ENCODE measurements around the gene GAR1. TPM values are rescaled to one million over a fixed set of nuclear protein-coding genes. Genes with fewer than 3 reads are reported as not detected.

GAR1 gene
- polyA plus RNA-seq, 2 of the 4 experiments (the other 2 are of a cell fraction), result 44.1 to 69.6 TPM

GRCh38 chr4:109795059-109795458, 20.5 kb upstream of the GAR1 start:
- Histone ChIP-seq H3K27ac (no peak overlapping the region), H3K4me2 (no peak overlapping the region), H3K9me3 (no peaks in the 10 kb centered on the region), H3K4me3 (no peak overlapping the region), H3K4me1 (no peaks in the 10 kb centered on the region)
- WGBS (ENCODE audit: missing lambda C conversion rate), result 14% methylated on average over 2 of the region's 6 CpGs
- CTCF ChIA-PET, result interaction anchor here (1.3 kb wide), 1 partner anchor 9 kb away, joined by 7 read pairs; no protein-coding TSS in a partner anchor
- TF ChIP-seq USF2 (IDR thresholded peaks at IDR 0.05) (no peak), CTCF (IDR thresholded peaks at IDR 0.05) (no peak), RARB (CRISPR knock-in tag; IDR thresholded peaks at IDR 0.05) (no peak), HMGXB4 (CRISPR knock-in tag; IDR thresholded peaks at IDR 0.05; ENCODE audit: borderline replicate concordance) (no peak), KDM1A (IDR thresholded peaks at IDR 0.05; ENCODE audit: low read depth) (no peak), PHF8 (IDR thresholded peaks at IDR 0.05; ENCODE audit: borderline replicate concordance, low read depth) (no peak), ZFP36 (IDR thresholded peaks at IDR 0.05; ENCODE audit: borderline replicate concordance, partially characterized antibody) (no peak), FOXS1 (CRISPR knock-in tag; IDR thresholded peaks at IDR 0.05) (no peak), FOSB (CRISPR knock-in tag; IDR thresholded peaks at IDR 0.05) (no peak), ZSCAN20 (CRISPR knock-in tag; IDR thresholded peaks at IDR 0.05) (no peak)
- ATAC-seq (no peak), FAIRE-seq (no peak), DNase-seq (ENCODE audit: low read depth in 1 of 2, low spot score in 1 of 2) (no peak)
- POLR2A ChIA-PET, result no interaction called here

- H3K4me2 ChIP-seq, result no peak overlapping the region
- FAIRE-seq, result no peak
- DNase-seq (ENCODE audit: low read depth in 1 of 2, low spot score in 1 of 2), result no peak
- no peaks in the 10 kb centered on the region for H3K4me1 ChIP-seq
- H3K27ac ChIP-seq, result no peak overlapping the region
- H3K9me3 ChIP-seq, result no peaks in the 10 kb centered on the region
- peak; percentile 50 to 68; a peak in 3 of 6 replicates for ATAC-seq
- no peak overlapping the region for H3K4me3 ChIP-seq
- ChIA-PET POLR2A (no interaction called here), CTCF (no interaction called here)
- no peak for TF ChIP-seq MAX (IDR thresholded peaks at IDR 0.05)
- TF ChIP-seq FOXS1 (CRISPR knock-in tag; IDR thresholded peaks at IDR 0.05), result no peak
- no peak for TF ChIP-seq TP53 (CRISPR knock-in tag; IDR thresholded peaks at IDR 0.05)
- no peak for TF ChIP-seq NPAS2 (CRISPR knock-in tag; IDR thresholded peaks at IDR 0.05; ENCODE audit: borderline replicate concordance)
- TF ChIP-seq ESRRA (IDR thresholded peaks at IDR 0.05; ENCODE audit: borderline replicate concordance, low read length), result no peak
- TF ChIP-seq ZC3H11A (IDR thresholded peaks at IDR 0.05), result no peak
- TF ChIP-seq HOXA7 (CRISPR knock-in tag; IDR thresholded peaks at IDR 0.05), result no peak
- no peak for TF ChIP-seq EHF (CRISPR knock-in tag; IDR thresholded peaks at IDR 0.05)
- no peak for TF ChIP-seq FOSL2 (IDR thresholded peaks at IDR 0.05)
- TF ChIP-seq FOSL2 (CRISPR knock-in tag; IDR thresholded peaks at IDR 0.05), result no peak
- no peak for TF ChIP-seq CHD2 (IDR thresholded peaks at IDR 0.05; ENCODE audit: low read length, partially characterized antibody)
- no peak for TF ChIP-seq KDM1A (IDR thresholded peaks at IDR 0.05; ENCODE audit: low read depth)
These were observed 16.7 kb upstream of the GAR1 start for GRCh38 chr4:109798866-109799265.

Measured in A549 (cell line).